Amniotic stem cell (primary cell): Measurements from ENCODE around the gene SLC52A3.
"Not testable (repeated sequence)": the region's sequence is repeated elsewhere in the genome, so short reads cannot be mapped to it uniquely, and the experiment has no call there.

Experiments used
- DNase-seq: peaks from one replicate; lab custom pipeline; 2025; lab: John Stamatoyannopoulos, UW

Gene SLC52A3

DNA sequence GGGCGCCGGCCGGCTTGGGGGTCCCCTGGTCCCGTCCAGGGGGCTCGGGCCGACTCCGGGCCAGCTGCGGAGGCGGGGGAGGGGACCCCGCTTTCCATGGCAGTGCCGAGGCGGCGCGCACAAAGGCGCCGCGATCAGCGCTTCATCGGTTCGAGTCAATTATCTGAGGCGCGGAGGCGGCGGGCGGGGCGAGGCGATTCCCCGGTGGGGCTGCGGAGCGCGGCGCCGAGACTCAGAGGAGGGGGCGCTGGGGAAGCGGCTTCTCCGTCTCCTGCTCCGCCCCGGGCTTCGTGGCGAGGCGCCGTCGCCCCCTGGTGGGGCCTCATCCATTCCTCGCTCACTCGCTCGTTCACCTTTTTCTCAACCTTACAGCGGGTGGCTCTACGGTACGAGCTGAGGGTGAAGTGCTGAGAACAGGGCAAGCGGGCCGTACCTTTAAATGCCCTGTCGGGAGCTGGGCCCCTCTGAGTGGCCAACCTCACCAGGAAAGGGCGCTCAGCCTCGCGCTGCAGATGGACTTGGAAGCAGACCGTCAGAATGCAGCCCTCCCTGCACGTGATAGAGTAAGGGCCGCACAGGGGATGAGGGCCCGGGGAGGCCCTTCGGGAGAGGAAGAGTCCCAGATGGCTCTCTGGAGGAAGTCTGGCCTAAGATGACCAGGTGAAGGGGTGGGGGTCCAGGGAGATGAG is 39.9 kb downstream of the SLC52A3 start:
- DNase-seq, result no peak

DNA sequence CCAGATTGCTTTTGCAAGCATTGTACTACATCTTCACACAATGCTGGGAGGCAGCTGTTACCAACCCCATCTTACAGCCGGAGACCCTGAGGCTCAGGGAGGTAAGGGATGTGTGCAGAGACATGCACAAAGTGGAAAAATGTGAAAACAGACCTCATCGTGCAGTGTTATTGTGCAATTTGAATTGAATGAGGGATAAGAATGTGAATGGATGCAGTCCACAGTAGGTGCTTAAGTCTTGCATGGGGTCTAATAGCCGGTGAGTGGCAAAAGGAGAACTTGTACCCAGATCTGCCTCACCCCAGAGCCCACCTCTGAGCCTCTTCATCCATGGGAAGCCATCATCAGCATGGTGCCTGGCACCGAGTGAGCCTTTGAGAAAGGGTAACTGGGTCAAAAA is 42.1 kb downstream of the SLC52A3 start:
- DNase-seq, result no peak

DNA sequence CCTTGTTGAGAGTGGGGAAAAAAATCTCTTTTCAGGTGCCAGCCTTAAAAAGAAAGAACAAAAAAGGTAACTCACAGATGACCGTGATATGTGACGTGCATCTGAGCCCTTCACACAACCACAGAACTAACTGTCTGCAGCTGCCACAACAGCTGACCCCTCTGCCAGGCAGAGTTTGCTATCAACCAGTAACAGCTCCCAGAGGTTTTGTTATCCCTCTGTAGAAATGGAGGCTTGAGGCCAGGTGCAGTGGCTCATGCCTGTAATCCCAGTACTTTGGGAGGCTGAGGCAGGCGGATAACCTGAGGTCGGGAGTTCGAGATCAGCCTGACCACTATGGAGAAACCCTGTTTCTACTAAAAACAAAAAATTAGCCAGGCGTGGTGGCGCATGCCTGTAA is 42.8 kb downstream of the SLC52A3 start:
- no peak for DNase-seq

DNA sequence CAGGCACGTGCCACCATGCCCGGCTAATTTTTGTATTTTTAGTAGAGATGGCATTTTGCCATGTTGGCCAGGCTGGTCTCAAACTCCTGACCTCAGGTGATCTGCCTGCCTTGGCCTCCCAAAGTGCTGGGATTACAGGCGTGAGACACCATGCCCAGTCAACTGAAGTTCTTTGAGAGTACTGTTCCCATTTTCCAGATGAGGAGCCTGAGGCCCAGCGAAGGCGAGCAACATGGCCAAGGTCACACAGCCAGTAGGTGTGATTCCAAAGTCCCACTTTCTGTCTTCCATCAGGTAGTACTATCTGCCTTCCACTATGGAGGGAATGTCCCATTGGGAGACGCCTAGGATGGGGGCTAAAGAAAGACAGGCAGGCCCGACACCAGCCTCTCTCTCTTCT is 43.5 kb downstream of the SLC52A3 start:
- not testable (repeated sequence) for DNase-seq

DNA sequence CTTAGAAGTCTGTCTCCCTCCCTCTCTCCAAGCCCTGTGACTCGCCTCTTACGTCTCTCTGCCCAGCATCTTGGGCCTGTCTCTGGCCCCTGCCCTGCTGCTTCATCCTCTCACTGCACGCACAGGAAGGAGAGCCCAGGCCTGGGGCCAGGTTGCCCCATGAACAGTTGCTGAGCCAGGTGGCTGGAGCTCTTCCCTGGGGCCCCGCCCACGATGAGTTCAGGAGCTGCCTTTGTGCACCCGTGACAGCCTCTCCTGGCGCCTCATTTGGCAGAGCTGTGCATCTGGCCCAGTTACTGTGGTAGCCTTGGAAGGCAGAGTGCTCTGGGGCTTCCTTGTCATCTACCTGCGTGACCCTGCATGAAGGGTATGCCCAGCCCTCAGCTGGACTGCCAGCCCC is 44.5 kb downstream of the SLC52A3 start:
- no peak for DNase-seq

DNA sequence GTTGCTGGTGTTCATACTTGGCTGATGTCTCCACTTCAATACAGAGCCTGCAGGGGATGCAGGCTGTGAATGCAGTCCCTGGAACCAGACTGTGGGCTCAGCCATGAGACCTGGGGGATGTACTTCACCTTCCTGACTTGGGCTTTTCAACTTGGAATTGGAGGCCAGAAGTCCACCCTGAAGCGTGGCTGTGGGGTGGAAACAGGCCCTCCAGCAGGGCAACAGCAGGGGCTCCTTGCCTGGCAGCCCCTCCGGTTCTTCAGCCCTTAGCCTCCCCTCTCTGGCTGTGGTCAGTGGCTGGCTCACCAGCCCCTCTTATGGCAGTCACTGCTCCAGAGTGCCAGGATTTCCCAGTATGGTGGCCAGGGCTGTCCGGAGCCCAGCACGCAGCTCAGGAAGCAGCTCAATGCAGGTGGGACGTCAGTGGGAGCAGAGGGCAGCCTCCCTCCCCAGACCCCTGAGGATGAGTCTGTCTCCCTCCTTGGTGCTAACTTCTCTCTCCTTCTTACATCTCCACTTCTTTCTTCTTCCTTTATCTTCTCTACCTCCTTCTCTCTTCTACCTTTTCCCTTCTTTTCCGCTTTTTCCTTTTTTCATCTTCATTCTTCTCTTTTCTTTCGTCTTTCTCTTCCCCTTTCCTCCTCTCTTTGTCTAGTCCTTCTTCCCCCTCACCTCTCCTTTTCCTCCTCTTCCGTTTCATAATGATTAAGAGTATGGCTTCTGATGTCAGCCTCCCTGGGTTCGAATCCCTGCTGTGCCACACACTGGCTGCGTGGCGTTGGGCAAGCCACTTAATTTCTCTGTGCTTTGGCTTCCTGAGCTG is 45.3 kb downstream of the SLC52A3 start:
- DNase-seq, result no peak

DNA sequence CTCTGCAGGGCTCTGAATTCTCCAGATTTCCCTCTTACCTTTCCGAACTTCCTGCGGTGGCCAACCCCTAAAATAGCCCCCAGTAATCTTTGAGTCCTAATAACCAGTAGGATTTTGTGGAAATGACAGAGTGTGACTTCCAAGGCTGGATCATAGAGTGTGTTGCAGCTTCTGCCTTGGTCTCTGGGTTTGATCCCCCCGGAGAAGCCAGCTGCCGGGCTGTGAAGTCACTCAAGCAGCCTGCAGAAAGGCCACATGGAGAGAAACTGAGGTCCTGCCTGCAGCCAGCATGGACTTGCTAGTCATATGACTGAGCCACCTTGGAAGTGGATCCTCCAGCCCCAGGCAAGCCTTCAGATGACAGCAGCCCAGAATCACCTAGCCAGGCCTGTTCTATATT is 46.4 kb downstream of the SLC52A3 start:
- DNase-seq, result no peak

DNA sequence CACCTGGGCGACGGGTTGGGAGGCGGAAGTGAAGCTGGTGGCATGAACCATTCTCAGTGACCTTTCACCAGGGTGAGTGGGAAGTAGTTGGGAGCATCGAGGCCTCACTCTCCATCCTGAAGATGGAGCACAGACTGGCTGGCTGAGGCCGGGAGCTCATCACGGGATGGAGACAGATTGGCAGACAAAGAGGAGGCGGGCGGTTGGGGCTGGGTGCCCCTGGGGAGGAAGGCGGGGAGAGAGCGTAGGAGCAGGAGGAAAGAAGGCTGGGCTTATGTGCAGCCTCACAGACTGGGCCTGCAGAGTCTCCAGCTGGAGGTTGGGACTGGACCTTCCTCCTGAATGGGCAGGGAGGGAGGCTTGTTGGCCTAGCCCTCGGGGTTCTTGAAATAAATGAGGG is 48.5 kb downstream of the SLC52A3 start:
- DNase-seq, result no peak

DNA sequence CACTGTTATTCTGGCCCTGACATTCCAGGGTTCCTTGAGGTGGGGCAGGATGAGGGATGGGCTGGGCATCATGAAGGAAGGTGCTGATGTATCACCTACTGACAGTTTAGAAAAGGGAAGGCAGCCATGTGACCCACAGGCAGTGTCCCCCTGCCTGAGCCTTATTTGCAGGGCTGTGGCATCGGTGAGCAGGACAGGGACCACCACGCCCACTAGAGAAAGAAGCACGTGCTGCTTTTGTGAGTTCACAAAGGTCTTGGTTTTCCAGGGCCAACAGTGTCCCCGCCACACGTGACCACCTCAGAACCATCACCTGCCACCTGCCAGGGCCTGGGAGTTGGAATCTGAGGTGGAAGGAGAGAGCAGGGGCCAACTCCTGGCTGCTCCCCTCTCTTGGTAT is 49.2 kb downstream of the SLC52A3 start:
- no peak for DNase-seq

DNA sequence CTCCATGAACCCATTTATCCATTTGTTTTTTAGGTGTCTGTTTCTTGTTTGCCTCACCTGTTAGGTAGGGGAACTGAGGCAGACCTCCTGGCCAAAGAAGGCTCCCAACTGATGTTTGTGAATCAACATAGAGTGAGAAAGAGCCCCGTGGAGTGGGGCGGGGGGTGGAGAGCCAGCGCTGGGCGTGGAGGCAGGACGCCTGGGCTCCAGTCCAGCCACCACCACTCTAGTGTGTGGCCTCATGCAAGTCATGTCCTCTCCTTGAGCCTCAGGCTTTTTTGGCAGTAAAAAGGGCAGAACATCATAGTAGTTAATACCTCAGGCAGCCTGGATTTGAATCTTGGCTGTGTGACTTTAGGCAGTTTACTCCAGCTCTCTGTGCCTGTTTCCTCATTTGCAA is 50.5 kb downstream of the SLC52A3 start:
- no peak for DNase-seq

DNA sequence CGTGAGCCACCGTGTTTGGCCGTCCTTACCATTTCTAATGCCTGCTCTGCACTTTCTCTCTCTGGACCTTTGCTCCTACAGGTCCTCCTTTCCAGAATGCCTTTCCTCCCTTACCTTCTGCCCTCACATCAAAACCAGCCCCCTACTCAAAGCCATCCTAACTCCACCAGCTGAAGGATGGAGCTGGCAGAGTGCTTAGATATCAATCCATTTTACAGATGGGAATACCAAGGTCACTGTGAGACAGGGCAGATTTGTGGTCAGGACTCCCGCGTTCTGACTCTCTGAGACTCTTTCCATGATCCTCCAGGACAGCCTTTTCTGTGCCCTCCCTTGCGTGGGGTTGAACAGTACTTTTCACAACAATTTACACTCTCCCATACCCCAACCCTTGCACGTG is 51.0 kb downstream of the SLC52A3 start:
- DNase-seq, result no peak

DNA sequence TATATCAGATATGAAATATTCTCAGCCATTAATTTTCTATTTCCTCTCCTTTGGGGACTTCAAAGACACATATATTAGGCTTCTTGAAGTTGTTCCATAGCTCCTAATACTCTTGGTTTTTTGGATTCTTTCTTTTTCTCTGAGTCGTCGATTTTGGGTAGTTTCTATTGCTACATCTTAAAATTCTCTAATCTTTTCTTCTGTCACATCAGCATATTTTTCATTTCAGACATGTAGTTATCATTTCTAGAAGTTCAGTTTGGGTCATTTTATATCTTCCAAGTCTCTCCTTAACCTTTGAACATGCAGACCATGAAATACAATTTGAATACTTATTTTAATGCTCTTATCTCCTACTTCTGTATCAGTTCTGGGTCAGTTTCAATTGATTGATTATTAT is 53.8 kb downstream of the SLC52A3 start:
- DNase-seq, result no peak

DNA sequence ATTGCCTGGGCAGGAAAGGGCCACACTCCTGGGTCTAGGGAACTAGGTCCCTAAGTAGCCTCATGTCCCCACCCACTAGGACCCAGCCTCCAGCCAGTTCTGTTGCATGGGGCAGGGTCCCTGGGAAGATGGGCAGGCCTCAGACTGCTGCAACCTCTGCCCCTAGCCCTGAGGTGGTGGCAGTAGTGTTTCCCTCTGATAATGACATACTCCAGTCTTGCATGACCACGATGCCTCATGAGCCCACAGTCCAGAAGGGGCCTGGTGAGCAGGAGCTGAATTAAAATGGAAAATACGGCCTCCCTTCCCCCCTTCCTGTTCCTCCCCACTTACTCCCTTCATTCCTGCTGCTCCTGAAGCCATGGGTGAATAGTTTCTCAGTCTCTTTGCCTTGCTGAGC is 56.7 kb downstream of the SLC52A3 start:
- DNase-seq, result no peak

DNA sequence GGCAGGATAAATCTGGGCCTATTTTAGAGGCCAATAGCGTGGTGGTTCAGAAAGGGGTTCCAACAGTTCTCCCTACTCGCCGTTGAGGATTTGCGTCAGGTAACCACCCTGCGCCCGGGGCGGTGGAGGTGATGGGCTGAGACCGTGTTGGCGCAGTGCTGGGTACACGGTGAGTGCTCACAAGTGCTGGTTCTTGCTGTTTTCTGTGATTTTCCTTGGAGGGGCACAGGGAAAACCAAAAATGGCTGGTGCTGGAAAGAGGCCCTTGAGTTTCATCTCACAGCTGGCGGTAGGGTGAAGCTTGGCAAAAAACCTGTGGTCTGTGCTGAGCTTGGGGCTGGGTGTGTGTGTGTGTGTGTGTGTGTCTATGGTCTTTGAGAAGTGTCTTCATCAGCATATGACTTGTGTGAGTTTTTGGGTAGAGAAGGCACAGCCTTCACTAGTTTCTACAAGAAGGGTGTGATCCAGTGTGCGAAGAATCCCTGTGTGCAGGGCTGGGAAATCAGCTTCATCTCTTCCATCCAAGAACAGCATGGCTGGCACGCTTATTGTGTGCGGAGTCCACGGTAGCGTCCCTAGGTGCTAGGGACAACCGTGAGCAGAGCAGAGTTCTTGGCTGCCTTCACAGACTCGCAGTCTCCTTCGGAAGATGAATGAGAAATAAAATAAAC is 57.4 kb downstream of the SLC52A3 start:
- no peak for DNase-seq
